COLO668 (cell line): ENCODE results near the gene SOCS3.

Experiments used
- DNase-seq: peaks from one replicate; lab custom pipeline; 2025; ENCODE audit not compliant: unreplicated experiment; lab: John Stamatoyannopoulos, UW

SOCS3 gene

DNA sequence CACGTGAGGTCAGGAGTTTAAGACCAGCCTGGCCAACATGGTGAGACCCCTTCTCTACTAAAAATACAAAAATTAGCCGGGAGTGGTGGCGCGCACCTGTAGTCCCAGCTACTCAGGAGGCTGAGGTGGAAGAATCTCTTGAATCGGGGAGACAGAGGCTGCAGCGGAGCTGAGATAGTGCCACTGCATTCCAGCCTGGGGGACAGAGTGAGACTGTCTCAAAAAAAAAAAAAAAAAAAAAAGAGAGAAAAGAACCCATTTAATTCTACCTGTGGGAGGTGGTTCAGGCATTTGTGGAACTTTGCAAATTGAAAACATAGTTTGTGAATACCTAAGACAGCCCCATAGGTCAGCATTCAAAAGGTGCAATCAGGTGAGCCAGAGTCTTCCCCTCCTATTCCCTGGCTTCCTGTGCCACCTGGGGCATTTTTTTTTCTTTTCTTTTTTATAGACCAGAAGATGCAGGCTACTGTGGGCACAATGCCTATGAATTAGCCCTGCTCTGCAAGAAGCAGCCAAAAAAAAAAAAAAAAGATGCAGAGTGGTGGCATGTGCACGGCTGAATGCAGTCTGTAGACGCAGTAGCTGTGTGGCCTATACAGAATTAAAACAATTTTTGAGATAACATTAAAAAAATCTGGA lies 9.1 kb upstream of the SOCS3 start:
- DNase-seq, result no peak

- DNase-seq, result no peak
Observed at GRCh38 chr17:78368348-78368747, 8.5 kb upstream of the SOCS3 start.

GRCh38 chr17:78367193-78367592 lies 7.3 kb upstream of the SOCS3 start:
- no peak for DNase-seq

GRCh38 chr17:78366109-78366848 lies 6.4 kb upstream of the SOCS3 start:
- DNase-seq, result peak; percentile 36

DNA sequence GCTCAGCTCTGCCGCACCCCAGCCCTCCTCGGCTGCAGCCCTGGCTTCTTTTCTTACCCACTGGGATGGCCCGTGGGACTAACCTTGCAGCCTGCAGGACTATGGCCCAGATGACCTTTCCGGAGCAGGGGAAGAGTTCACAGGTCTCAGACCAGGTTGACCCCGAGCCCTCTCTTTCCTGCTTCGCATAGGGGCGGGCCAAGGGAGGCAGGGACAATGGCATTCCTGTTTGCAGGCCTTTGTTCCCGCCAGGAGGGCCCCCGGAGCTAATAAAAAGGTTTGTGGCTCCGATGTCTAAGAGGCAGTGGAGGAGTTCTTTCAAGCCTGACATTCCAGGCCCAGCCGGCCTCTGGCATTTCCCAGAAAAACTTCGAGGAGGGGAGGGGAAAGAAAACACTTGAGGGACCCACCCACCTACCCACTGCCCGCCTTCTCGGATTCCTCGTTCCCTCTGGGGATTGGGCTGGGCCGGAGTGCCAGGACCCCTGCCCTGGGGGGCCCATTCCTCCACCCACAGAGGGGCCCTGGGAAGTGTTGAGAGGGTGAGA lies 5.8 kb upstream of the SOCS3 start:
- DNase-seq, result no peak

DNA sequence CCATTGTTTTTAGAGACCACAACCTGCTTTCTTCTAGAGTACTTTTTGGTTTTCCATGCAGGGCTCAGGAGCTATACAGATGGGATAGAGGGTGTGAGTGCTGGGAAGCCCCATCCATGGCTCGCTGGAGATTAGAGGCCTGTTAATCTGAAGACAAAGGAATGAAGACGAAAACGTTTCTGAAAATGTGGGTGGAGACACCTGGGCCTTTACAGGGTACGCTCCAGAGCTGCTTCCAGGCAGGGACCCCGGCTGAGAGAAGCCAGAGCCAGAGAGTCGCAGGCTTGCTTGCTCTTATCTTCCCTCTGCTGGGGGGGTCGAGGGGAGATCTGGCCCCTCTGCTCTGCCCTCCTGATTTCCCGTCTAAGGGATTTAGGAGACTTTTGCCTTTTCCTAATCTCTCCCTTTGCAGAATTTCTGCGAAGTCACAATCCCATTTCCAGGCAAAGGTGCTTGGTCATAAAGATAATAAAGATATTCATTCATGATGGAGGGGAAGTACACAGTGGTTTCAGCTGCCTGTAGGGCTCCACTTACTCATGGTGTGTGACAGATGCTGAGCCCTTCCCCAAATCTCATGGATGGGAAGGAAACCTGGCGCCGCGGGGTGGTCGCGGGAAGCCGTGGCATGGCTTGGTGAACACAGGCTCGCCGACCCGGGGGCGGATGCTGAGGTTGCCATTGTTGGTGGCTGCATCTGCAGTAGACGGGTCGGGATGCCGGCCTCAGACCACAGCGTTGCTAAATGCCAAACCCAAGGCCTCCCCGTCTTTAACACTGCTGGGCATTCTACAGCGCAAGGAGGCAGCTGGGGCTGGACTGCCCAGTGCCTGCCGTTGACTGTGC lies 4.8 kb upstream of the SOCS3 start:
- no peak for DNase-seq

DNA sequence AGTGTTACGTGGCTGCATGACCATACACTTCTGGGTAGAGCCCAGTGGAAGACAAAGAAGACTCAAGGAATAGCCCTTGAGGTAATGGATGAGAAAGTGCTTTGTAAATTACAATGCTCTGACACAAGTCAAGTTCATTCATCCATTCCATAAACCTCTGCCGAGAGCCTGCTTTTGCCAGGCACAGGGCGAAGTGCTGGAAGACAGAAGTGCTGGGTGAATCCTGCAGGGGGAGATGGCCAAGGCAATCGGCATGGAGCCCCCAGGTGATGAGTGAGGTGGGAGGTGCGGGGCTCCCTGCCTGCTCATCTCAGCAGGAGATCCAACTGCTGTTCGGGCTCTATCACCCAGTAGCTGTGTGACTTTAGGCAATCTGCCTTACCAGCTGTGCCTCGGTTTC lies 2.8 kb upstream of the SOCS3 start:
- no peak for DNase-seq

DNA sequence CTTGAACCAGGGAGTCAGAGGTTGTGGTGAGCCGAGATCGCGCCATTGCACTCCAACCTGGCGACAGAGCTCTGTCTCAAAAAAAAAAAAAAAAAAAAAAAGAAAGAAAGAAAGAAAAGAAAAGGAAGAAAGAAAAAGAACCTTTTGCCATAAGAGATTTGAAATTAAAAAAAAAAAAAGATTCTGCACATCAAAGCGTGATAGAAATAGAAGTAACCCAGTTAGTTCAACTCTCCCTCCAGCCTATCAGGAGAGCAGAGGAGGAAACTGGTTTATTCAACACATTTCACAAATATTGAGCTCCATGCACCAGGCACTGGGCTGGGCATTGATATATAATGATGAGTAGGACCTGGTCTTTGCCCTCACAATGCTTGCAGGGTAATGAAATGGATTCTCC lies 2.4 kb upstream of the SOCS3 start:
- no peak for DNase-seq

- no peak for DNase-seq
Observed at GRCh38 chr17:78361225-78361701, 1.4 kb upstream of the SOCS3 start.

DNA sequence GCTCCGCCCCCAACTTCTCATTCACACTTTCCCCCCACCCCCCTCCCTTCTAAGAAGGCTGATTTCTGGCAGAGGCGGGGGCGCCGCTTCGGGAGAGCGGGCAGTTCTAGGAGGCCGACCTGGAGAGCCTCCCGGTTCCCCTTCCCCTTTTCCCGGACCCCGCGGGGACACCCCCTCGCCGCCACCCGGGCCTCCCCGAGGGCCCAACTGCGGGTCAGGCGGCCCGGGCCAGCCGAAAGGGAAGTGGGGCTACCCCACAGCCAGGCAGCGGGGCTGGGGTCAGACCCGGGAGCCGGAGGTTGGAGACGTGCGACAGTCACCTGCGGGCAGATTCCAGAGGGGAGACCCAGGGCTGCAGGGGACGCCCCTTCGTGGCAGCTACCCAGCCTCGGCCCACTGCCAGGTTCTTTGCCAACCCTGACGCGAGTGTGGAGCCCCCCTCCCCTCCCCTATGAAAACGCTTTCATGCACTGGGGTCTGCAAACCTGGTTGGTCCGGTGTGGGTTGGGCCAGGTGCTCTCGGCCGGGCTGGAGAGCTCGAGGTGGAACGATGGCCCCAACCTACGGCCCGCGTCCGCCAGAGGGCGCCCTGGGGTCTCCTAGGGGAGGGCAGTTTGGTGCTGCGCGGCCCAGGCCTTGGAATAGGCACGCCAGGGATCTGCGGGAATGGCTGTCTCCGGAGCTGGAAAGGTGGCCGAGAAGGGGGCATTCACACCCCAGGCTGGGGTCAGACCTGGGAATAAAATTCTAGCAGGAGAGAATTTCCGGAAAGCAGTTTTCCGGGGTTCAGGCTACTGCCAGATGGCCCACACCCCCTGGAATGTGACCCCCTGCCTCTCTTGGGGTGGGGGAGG lies 721 bp upstream of the SOCS3 start:
- peak; percentile 89 for DNase-seq

- peak; percentile 52 for DNase-seq
Observed at GRCh38 chr17:78359321-78359996, 418 bp downstream of the SOCS3 start.

GRCh38 chr17:78358538-78359320 lies 1.1 kb downstream of the SOCS3 start:
- DNase-seq, result peak; percentile 34

GRCh38 chr17:78357672-78358537 lies 2.0 kb downstream of the SOCS3 start:
- no peak for DNase-seq

DNA sequence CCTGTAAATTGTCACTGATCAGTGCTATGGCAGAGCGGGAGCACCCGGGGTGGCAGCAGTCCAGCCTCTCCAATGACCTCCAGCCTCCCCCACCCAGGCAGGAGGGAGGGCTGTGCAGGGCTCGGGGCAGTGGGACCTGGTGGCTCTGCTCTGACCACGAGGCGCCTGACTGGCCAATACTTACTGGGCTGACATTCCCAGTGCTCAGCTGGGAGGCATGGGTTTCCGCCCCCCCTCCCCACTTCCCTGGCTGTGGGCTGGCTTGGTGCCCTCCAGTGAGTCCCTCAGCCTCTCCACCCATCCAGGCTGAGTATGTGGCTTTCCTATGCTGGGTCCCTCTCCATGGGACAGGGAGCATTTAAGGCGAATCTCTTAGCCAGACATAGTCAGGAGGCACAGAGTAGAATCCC lies 2.7 kb downstream of the SOCS3 start:
- no peak for DNase-seq

- no peak for DNase-seq
Observed at GRCh38 chr17:78356101-78356713, 3.7 kb downstream of the SOCS3 start.

- DNase-seq, result no peak
Observed at GRCh38 chr17:78355701-78356100, 4.2 kb downstream of the SOCS3 start.

- DNase-seq, result no peak
Observed at GRCh38 chr17:78355045-78355641, 4.7 kb downstream of the SOCS3 start.
